Transverse colon (tissue), 4 donors: Measurements from ENCODE around the gene HIC2.
"Not testable (repeated sequence)": the region's sequence is repeated elsewhere in the genome, so short reads cannot be mapped to it uniquely, and the experiment has no call there.

Experiments
- EP300 ChIP-seq: sonication (generic); formaldehyde crosslinking; IDR thresholded peaks from one replicate; pipeline ENCODE4 v1.6.1; 2017; ENCODE audit warnings: antibody characterized with exemption, low read depth
- POLR2A ChIP-seq: fragments of 450-650 bp; IDR thresholded peaks from one replicate; pipeline ENCODE4 v1.6.1; 2016; ENCODE audit warnings: antibody characterized with exemption, mild to moderate bottlenecking, moderate library complexity
- POLR2AphosphoS5 ChIP-seq, 3 donors: sonication (generic); formaldehyde crosslinking; IDR thresholded peaks; one replicate each; pipeline ENCODE4 v1.6.1; 2016; ENCODE audit warnings: antibody characterized with exemption in 3 of 3
- TF ChIP-seq, protein P1 (sequence below), 5 experiments: fragments of 200-600 bp in 3 of 5; fragments of 450-650 bp in 2 of 5; sonication (generic) in 3 of 5; IDR thresholded peaks; 1 replicate in 2 of 5; 2 replicates in 3 of 5; pipeline ENCODE4 v1.5.1; 2016 to 2017; ENCODE audit warnings: antibody characterized with exemption in 5 of 5, inconsistent platforms in 3 of 5, mild to moderate bottlenecking in 2 of 5, moderate library complexity in 1 of 5

DNA sequence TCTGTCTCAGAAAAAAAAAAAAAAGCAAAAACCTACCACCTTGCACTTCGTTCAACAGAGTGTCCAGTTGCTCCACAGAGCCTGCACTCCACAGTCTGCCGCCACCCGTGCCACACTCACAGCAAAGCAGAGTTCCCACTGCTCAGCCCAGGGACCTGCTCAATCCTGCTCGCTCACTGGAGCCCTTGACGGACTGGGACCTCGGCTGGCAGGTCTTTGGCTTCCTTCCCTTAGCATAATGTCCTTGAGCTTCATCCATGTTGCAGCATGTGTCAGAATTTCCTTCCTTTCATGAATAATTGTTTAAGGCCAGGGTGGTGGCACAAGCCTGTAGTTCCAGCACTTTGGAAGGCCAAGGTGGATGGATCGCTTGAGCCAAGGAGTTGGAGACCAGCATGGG is 22.6 kb upstream of the HIC2 start:
- not testable (repeated sequence) for TF ChIP-seq POLR2A; POLR2AphosphoS5 (IDR thresholded peaks at IDR 0.05); EP300
- TF ChIP-seq, protein P1, sequence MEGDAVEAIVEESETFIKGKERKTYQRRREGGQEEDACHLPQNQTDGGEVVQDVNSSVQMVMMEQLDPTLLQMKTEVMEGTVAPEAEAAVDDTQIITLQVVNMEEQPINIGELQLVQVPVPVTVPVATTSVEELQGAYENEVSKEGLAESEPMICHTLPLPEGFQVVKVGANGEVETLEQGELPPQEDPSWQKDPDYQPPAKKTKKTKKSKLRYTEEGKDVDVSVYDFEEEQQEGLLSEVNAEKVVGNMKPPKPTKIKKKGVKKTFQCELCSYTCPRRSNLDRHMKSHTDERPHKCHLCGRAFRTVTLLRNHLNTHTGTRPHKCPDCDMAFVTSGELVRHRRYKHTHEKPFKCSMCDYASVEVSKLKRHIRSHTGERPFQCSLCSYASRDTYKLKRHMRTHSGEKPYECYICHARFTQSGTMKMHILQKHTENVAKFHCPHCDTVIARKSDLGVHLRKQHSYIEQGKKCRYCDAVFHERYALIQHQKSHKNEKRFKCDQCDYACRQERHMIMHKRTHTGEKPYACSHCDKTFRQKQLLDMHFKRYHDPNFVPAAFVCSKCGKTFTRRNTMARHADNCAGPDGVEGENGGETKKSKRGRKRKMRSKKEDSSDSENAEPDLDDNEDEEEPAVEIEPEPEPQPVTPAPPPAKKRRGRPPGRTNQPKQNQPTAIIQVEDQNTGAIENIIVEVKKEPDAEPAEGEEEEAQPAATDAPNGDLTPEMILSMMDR (IDR thresholded peaks at IDR 0.05) = not testable (repeated sequence)
